ENCODE data around the gene GTPBP3.

The GTPBP3 gene

GRCh38 chr19:17311455-17312188, 25.7 kb upstream of the GTPBP3 start:
- TF ChIP-seq CTCF (IDR thresholded peaks at IDR 0.05) (no peak), ZFX (IDR thresholded peaks at IDR 0.05; ENCODE audit: borderline replicate concordance) (no peak)
- H3K27ac ChIP-seq = 0 out of 2 replicates have a peak overlapping the region, but pooled peaks have one; percentile 74

GRCh38 chr19:17312189-17313113, 24.9 kb upstream of the GTPBP3 start:
- 0 out of 2 replicates have a peak overlapping the region, but pooled peaks have one; percentile 74 for H3K27ac ChIP-seq
- TF ChIP-seq CTCF (IDR thresholded peaks at IDR 0.05) = no peak
- TF ChIP-seq ZFX (IDR thresholded peaks at IDR 0.05; ENCODE audit: borderline replicate concordance) = no peak

GRCh38 chr19:17314007-17314593, 23.3 kb upstream of the GTPBP3 start:
- H3K27ac ChIP-seq = no peak overlapping the region
- TF ChIP-seq CTCF (IDR thresholded peaks at IDR 0.05) (no peak), ZFX (IDR thresholded peaks at IDR 0.05; ENCODE audit: borderline replicate concordance) (no peak)

- TF ChIP-seq ZFX (IDR thresholded peaks at IDR 0.05; ENCODE audit: borderline replicate concordance) = no peak
- TF ChIP-seq CTCF (IDR thresholded peaks at IDR 0.05) = no peak
- H3K27ac ChIP-seq = 0 out of 2 replicates have a peak overlapping the region, but pooled peaks have one; percentile 82
Observed at GRCh38 chr19:17318966-17319365, 18.4 kb upstream of the GTPBP3 start.

- no peak for TF ChIP-seq CTCF (IDR thresholded peaks at IDR 0.05)
- no peak for TF ChIP-seq ZFX (IDR thresholded peaks at IDR 0.05; ENCODE audit: borderline replicate concordance)
- no peak overlapping the region for H3K27ac ChIP-seq
Observed at GRCh38 chr19:17319473-17320238, 17.7 kb upstream of the GTPBP3 start.

- TF ChIP-seq ZFX (IDR thresholded peaks at IDR 0.05; ENCODE audit: borderline replicate concordance) = no peak
- TF ChIP-seq CTCF (IDR thresholded peaks at IDR 0.05) = no peak
- H3K27ac ChIP-seq = no peak overlapping the region
Observed at GRCh38 chr19:17320435-17320834, 16.9 kb upstream of the GTPBP3 start.

Measured in 22Rv1 (cell line).